SK-N-SH (cell line): Measurements from ENCODE around the gene NEAT1. TPM values are rescaled to one million over a fixed set of nuclear protein-coding genes. Genes with fewer than 3 reads are reported as not detected.

Experiments used
- CTCF ChIA-PET: fragments of 300-600, 350-600 bp; formaldehyde crosslinking; extraction: SDS; loops from one replicate; lab custom pipeline; 2021; lab: Yijun Ruan, JAX
- POLR2A ChIA-PET: fragments of 350-600 bp; sonication (Branson Sonifier 250); formaldehyde crosslinking; extraction: SDS; loops from one replicate; lab custom pipeline; 2020; ENCODE audit warnings: antibody characterized with exemption, inconsistent platforms; lab: Yijun Ruan, JAX
- DNase-seq: peaks from one replicate; pipeline ENCODE4 v3.0.0; 2012
- H2AFZ ChIP-seq: fragments of 200-600 bp; sonication (generic); 2 replicates; pipeline ENCODE4 v1.8.1; 2016; ENCODE audit warnings: antibody characterized with exemption, mild to moderate bottlenecking, low read depth
- H3F3A ChIP-seq: fragments of 200-600 bp; sonication (generic); replicated peaks from 2 replicates; pipeline ENCODE3; 2016; ENCODE audit warnings: antibody characterized with exemption, mild to moderate bottlenecking; ENCODE audit not compliant: insufficient read depth
- H3K27ac ChIP-seq, 2 experiments: fragments of 200-500 bp in 1 of 2; fragments of 200-600 bp in 1 of 2; sonication (Bioruptor generic) in 1 of 2; sonication (generic), shearing (Covaris generic) in 1 of 2; 2 replicates each; pipeline versions ENCODE4 v1.5.1 to v1.6.1; 2014 to 2016; ENCODE audit warnings: low read depth in 2 of 2, inconsistent platforms in 1 of 2, low read length in 1 of 2, mild to moderate bottlenecking in 1 of 2, mixed read lengths in 1 of 2
- H3K27me3 ChIP-seq: fragments of 200-600 bp; sonication (generic), shearing (Covaris generic); 2 replicates; pipeline ENCODE4 v1.6.1; 2016; ENCODE audit warnings: mixed run types; ENCODE audit not compliant: insufficient read depth
- H3K36me3 ChIP-seq, 2 experiments: fragments of 200-500 bp in 1 of 2; fragments of 200-600 bp in 1 of 2; sonication (Bioruptor generic) in 1 of 2; sonication (generic) in 1 of 2; replicated peaks in 1 of 2; 2 replicates each; pipeline versions ENCODE3 to v1.5.1; 2014 to 2016; ENCODE audit warnings: low read length in 1 of 2, mild to moderate bottlenecking in 1 of 2; ENCODE audit not compliant: insufficient read depth in 2 of 2, control insufficient read depth in 1 of 2
- H3K4me1 ChIP-seq, 2 experiments: fragments of 200-500 bp in 1 of 2; fragments of 200-600 bp in 1 of 2; sonication (Bioruptor generic) in 1 of 2; sonication (generic), shearing (Covaris generic) in 1 of 2; 2 replicates each; pipeline versions ENCODE4 v1.5.1 to v1.6.1; 2014 to 2016; ENCODE audit warnings: low read depth in 1 of 2, low read length in 1 of 2, mixed run types in 1 of 2; ENCODE audit not compliant: insufficient read depth in 2 of 2, control insufficient read depth in 1 of 2
- H3K4me2 ChIP-seq: fragments of 200-600 bp; sonication (generic), shearing (Covaris generic); 2 replicates; pipeline ENCODE4 v1.6.1; 2017; ENCODE audit warnings: mixed run types
- H3K4me3 ChIP-seq, 2 experiments: fragments of 200-500 bp in 1 of 2; fragments of 200-600 bp in 1 of 2; sonication (Bioruptor generic) in 1 of 2; sonication (generic), shearing (Covaris generic) in 1 of 2; 2 replicates each; pipeline versions ENCODE4 v1.5.1 to v1.8.1; 2014 to 2016; ENCODE audit warnings: low read depth in 2 of 2, inconsistent platforms in 1 of 2, low read length in 1 of 2, mild to moderate bottlenecking in 1 of 2, mixed read lengths in 1 of 2, moderate library complexity in 1 of 2
- H3K79me2 ChIP-seq: fragments of 200-600 bp; sonication (generic); 2 replicates; pipeline ENCODE4 v1.8.1; 2017; ENCODE audit warnings: mild to moderate bottlenecking; ENCODE audit not compliant: insufficient read depth
- H3K9ac ChIP-seq: fragments of 200-600 bp; sonication (generic); 2 replicates; pipeline ENCODE4 v1.6.1; 2017; ENCODE audit warnings: mixed run types
- H3K9me2 ChIP-seq: fragments of 200-600 bp; sonication (generic); 2 replicates; pipeline ENCODE4 v1.6.1; 2017; ENCODE audit warnings: mixed run types
- H3K9me3 ChIP-seq: fragments of 200-600 bp; sonication (generic); 2 replicates; pipeline ENCODE4 v1.6.1; 2017; ENCODE audit warnings: mixed run types, mild to moderate bottlenecking, moderate library complexity
- H4K20me1 ChIP-seq: fragments of 200-600 bp; sonication (generic); 2 replicates; pipeline ENCODE4 v1.6.1; 2017; ENCODE audit warnings: mild to moderate bottlenecking, mixed run types; ENCODE audit not compliant: insufficient read depth
- CHD2 ChIP-seq: fragments of 150-350 bp; IDR thresholded peaks from 2 replicates; pipeline ENCODE4 v1.6.1; 2018; ENCODE audit warnings: low read length; ENCODE audit not compliant: partially characterized antibody
- EP300 ChIP-seq, 2 experiments: IDR thresholded peaks; 2 replicates each; pipeline versions ENCODE4 v1.4.0 to v1.6.1; 2012; ENCODE audit warnings: borderline replicate concordance in 1 of 2, low read depth in 1 of 2, low read length in 1 of 2
- FOXM1 ChIP-seq: IDR thresholded peaks from 2 replicates; pipeline ENCODE4 v1.4.0; 2012; ENCODE audit warnings: low read depth, mild to moderate bottlenecking
- GATA2 ChIP-seq: sonication (generic); formaldehyde crosslinking; IDR thresholded peaks from 2 replicates; pipeline ENCODE4 v1.5.0; 2020; ENCODE audit warnings: mild to moderate bottlenecking, missing genetic modification reagents
- IRF3 ChIP-seq: fragments of 150-350 bp; IDR thresholded peaks from 2 replicates; pipeline ENCODE4 v1.6.1; 2016; ENCODE audit warnings: mild to moderate bottlenecking, low read depth, low read length
- MAX ChIP-seq: IDR thresholded peaks from 2 replicates; pipeline ENCODE4 v1.4.0; 2012; ENCODE audit warnings: low read depth
- MEF2A ChIP-seq: IDR thresholded peaks from 2 replicates; pipeline ENCODE4 v1.4.0; 2012; ENCODE audit warnings: low read depth, borderline replicate concordance
- NFIC ChIP-seq: IDR thresholded peaks from 2 replicates; pipeline ENCODE4 v1.4.0; 2012; ENCODE audit warnings: borderline replicate concordance
- NRF1 ChIP-seq: IDR thresholded peaks from 2 replicates; pipeline ENCODE4 v1.6.1; 2012; ENCODE audit warnings: low read depth, mild to moderate bottlenecking, low read length
- RCOR1 ChIP-seq: fragments of 150-350 bp; IDR thresholded peaks from 2 replicates; pipeline ENCODE4 v1.6.1; 2017; ENCODE audit warnings: antibody characterized with exemption, low read length
- REST ChIP-seq: IDR thresholded peaks from 2 replicates; pipeline ENCODE4 v1.6.1; 2012; ENCODE audit warnings: mild to moderate bottlenecking, low read depth, low read length, moderate library complexity
- TAF1 ChIP-seq: IDR thresholded peaks from 2 replicates; pipeline ENCODE4 v1.6.1; 2012; ENCODE audit warnings: low read depth, mild to moderate bottlenecking, low read length, moderate library complexity, borderline replicate concordance
- USF2 ChIP-seq: fragments of 150-350 bp; IDR thresholded peaks from 2 replicates; pipeline ENCODE4 v1.6.1; 2017; ENCODE audit warnings: antibody characterized with exemption, low read length, low read depth, borderline replicate concordance
- ZBTB33 ChIP-seq: IDR thresholded peaks from 2 replicates; pipeline ENCODE4 v1.4.0; 2012; ENCODE audit warnings: low read depth, borderline replicate concordance
- WGBS: methylation state at CpG from one replicate; pipeline ENCODE4 v1.1.6; 2017; ENCODE audit warnings: low lambda C conversion rate; 5-methylcytosine and 5-hydroxymethylcytosine counted together
- polyA plus RNA-seq, 3 experiments: library from polyadenylated mRNA; depleted of rRNA; stranded (reverse); fragments of >200 nt; gene quantifications; 2 replicates each; pipeline ENCODE4 v1.2.3, GENCODE V29; 2012

Gene NEAT1
- polyA plus RNA-seq, 1 of the 3 experiments (the other 2 are of a cell fraction): 435 TPM

- peaks cover 11% of the 10 kb centered on the region for H3K79me2 ChIP-seq
- no peaks in the 10 kb centered on the region for H3K27me3 ChIP-seq
- peaks cover 2% of the 10 kb centered on the region for H3F3A ChIP-seq
- no peaks in the 10 kb centered on the region for H3K9me3 ChIP-seq
- no peak overlapping the region for H3K4me2 ChIP-seq
- CTCF ChIA-PET: interaction anchor here (1.8 kb wide), 1 partner anchor 99 kb away, joined by 4 read pairs; no protein-coding TSS in a partner anchor
- H2AFZ ChIP-seq: no peak overlapping the region
- POLR2A ChIA-PET: no interaction called here
- no peak overlapping the region for H3K27ac ChIP-seq
- peaks cover 8 to 11% of the 10 kb centered on the region in 2 experiments; a peak in 2 of 4 replicates for H3K4me1 ChIP-seq
- H3K4me3 ChIP-seq: no peak overlapping the region
- TF ChIP-seq FOXM1: no peak
- no peak for TF ChIP-seq MAX
- TF ChIP-seq MEF2A: no peak
- TF ChIP-seq NFIC: no peak
- TF ChIP-seq RCOR1: no peak
- TF ChIP-seq USF2: no peak
- TF ChIP-seq REST: no peak
- TF ChIP-seq GATA2 (CRISPR knock-in tag): no peak
- TF ChIP-seq EP300 (IDR thresholded peaks at IDR 0.05; ENCODE audit: borderline replicate concordance in 1 of 2, low read depth in 1 of 2, low read length in 1 of 2): no peak
- no peak for TF ChIP-seq IRF3
- no peak for TF ChIP-seq NRF1
- TF ChIP-seq ZBTB33: no peak
- no peak for TF ChIP-seq TAF1
- no peak for TF ChIP-seq CHD2
- TF ChIP-seq, all 33 proteins: peak for 0
- H4K20me1 ChIP-seq: no peaks in the 10 kb centered on the region
- H3K9me2 ChIP-seq: no peaks in the 10 kb centered on the region
- peaks cover 13 to 15% of the 10 kb centered on the region in 2 experiments for H3K36me3 ChIP-seq
- no peak for DNase-seq
- 90% methylated on average over 2 of the region's 5 CpGs for WGBS
- no peak overlapping the region for H3K9ac ChIP-seq
Measured at GRCh38 chr11:65411681-65412070, 10.9 kb upstream of the NEAT1 start.
